Uterus (tissue), 4 donors: ENCODE data around the gene IFT20. TPM values are rescaled to one million over a fixed set of nuclear protein-coding genes. Genes with fewer than 3 reads are reported as not detected.
A peak's percentile ranks its signal among the peaks of the same experiment; 100 is the strongest.

ENCODE experiments used
- DNase-seq, 2 donors: peaks; one replicate each; pipeline ENCODE4 v3.0.0-alpha.2; 2019 to 2020
- H3K27ac ChIP-seq, 2 donors: fragments of 200-600 bp; sonication (generic); 1 replicate in 1 of 2; 2 replicates in 1 of 2; pipeline ENCODE4 v1.5.1; 2016 to 2018
- H3K27me3 ChIP-seq, 2 donors: fragments of 200-600 bp; sonication (generic); one replicate each; pipeline ENCODE4 v1.5.1; 2018 to 2019; ENCODE audit warnings: control low read depth in 1 of 2
- H3K36me3 ChIP-seq, 2 donors: fragments of 200-600 bp; sonication (generic); one replicate each; pipeline ENCODE4 v1.5.1; 2019; ENCODE audit warnings: control low read depth in 1 of 2
- H3K4me1 ChIP-seq, 2 donors: fragments of 200-600 bp; sonication (generic); one replicate each; pipeline ENCODE4 v1.5.1; 2018 to 2019; ENCODE audit warnings: control low read depth in 1 of 2
- H3K4me3 ChIP-seq, 2 donors: fragments of 200-600 bp; sonication (generic); 1 replicate in 1 of 2; 2 replicates in 1 of 2; pipeline ENCODE4 v1.5.1; 2018 to 2019; ENCODE audit warnings: mild to moderate bottlenecking in 1 of 2
- H3K9me3 ChIP-seq, 2 donors: fragments of 200-600 bp; sonication (generic); one replicate each; pipeline ENCODE4 v1.5.1; 2019; ENCODE audit warnings: control low read depth in 1 of 2
- CTCF ChIP-seq, 4 experiments: fragments of 200-600 bp in 2 of 4; fragments of 450-650 bp in 2 of 4; sonication (generic) in 2 of 4; IDR thresholded peaks; one replicate each; pipeline ENCODE4 v1.5.1; 2016 to 2019; ENCODE audit warnings: antibody characterized with exemption in 4 of 4, mild to moderate bottlenecking in 2 of 4, moderate library complexity in 1 of 4
- POLR2A ChIP-seq, 2 donors: fragments of 450-650 bp; IDR thresholded peaks; one replicate each; pipeline ENCODE4 v1.6.1; 2016; ENCODE audit warnings: antibody characterized with exemption in 2 of 2, mild to moderate bottlenecking in 1 of 2, moderate library complexity in 1 of 2
- intact Hi-C: fragments of 100-400 bp; cut with DNase I; formaldehyde crosslinking; loops from one replicate; pipeline ENCODE4 v1.15.1; 2023; ENCODE audit warnings: low total_unique reads
- total RNA-seq, 4 donors: library from RNA; depleted of rRNA in 3 of 4; stranded (reverse); fragments of >200 nt in 3 of 4; gene quantifications; one replicate each; pipeline versions ENCODE4 v1.1.0 to v1.2.4, GENCODE V29; 2014 to 2023
- donor health status: DM: yes; HTN: yes; CAD: no.

IFT20 gene
- total RNA-seq, 4 donors from 2014 or later: 30.5 to 241 (median 59.1) TPM

- peaks cover 0 to 3% of the 10 kb centered on the region in 2 donors for H3K4me1 ChIP-seq
- DNase-seq: no peak
- H3K27ac ChIP-seq: peak overlapping the region in 1 of 2 donors; percentile 44
- H3K27me3 ChIP-seq: no peaks in the 10 kb centered on the region
- no peaks in the 10 kb centered on the region for H3K36me3 ChIP-seq
- TF ChIP-seq CTCF (IDR thresholded peaks at IDR 0.05): no peak
- TF ChIP-seq POLR2A (IDR thresholded peaks at IDR 0.05): no peak
- intact Hi-C loops: no loop called here
- H3K9me3 ChIP-seq: no peaks in the 10 kb centered on the region
- peak overlapping the region; percentile 48 to 63 for H3K4me3 ChIP-seq
Measured at GRCh38 chr17:28317966-28318758, 17.1 kb downstream of the IFT20 start.

- Histone ChIP-seq H3K4me1 (peaks cover 0 to 3% of the 10 kb centered on the region in 2 donors), H3K27me3 (no peaks in the 10 kb centered on the region), H3K27ac (no peak overlapping the region), H3K36me3 (no peaks in the 10 kb centered on the region), H3K4me3 (no peak overlapping the region), H3K9me3 (no peaks in the 10 kb centered on the region)
- DNase-seq: no peak
- intact Hi-C loops: no loop called here
- no peak for TF ChIP-seq POLR2A (IDR thresholded peaks at IDR 0.05)
- TF ChIP-seq CTCF (IDR thresholded peaks at IDR 0.05): no peak
Measured at GRCh38 chr17:28317099-28317965, 17.9 kb downstream of the IFT20 start.

- H3K4me1 ChIP-seq: peaks cover 0 to 3% of the 10 kb centered on the region in 2 donors
- no peaks in the 10 kb centered on the region for H3K9me3 ChIP-seq
- no peaks in the 10 kb centered on the region for H3K27me3 ChIP-seq
- no peaks in the 10 kb centered on the region for H3K36me3 ChIP-seq
- no peak for DNase-seq
- H3K27ac ChIP-seq: no peak overlapping the region
- TF ChIP-seq CTCF (IDR thresholded peaks at IDR 0.05): no peak
- no peak for TF ChIP-seq POLR2A (IDR thresholded peaks at IDR 0.05)
- intact Hi-C loops: no loop called here
- no peak overlapping the region for H3K4me3 ChIP-seq
Measured at GRCh38 chr17:28315846-28316705, 19.2 kb downstream of the IFT20 start.

- no peaks in the 10 kb centered on the region for H3K9me3 ChIP-seq
- H3K36me3 ChIP-seq: no peaks in the 10 kb centered on the region
- H3K27ac ChIP-seq: no peak overlapping the region
- intact Hi-C loops: no loop called here
- DNase-seq: no peak
- TF ChIP-seq POLR2A (IDR thresholded peaks at IDR 0.05) (no peak), CTCF (IDR thresholded peaks at IDR 0.05) (no peak)
- peaks cover 0 to 3% of the 10 kb centered on the region in 2 donors for H3K4me1 ChIP-seq
- H3K27me3 ChIP-seq: no peaks in the 10 kb centered on the region
- no peak overlapping the region for H3K4me3 ChIP-seq
Measured at GRCh38 chr17:28313841-28314240, 21.4 kb downstream of the IFT20 start.
